Left ventricle myocardium inferior (tissue), 1 donor: ENCODE results near the gene KANSL1. TPM values are rescaled to one million over a fixed set of nuclear protein-coding genes. Genes with fewer than 3 reads are reported as not detected.
"Not testable (repeated sequence)": the region's sequence is repeated elsewhere in the genome, so short reads cannot be mapped to it uniquely, and the experiment has no call there.

Source experiments
- DNase-seq: peaks from one replicate; pipeline ENCODE4 v3.0.0-alpha.2; 2020
- H3K27ac ChIP-seq: fragments of 200-600 bp; replicated peaks from 2 replicates; pipeline ENCODE4 v1.8.0; 2021
- H3K27me3 ChIP-seq: fragments of 200-600 bp; 2 replicates; pipeline ENCODE4 v1.8.0; 2021; ENCODE audit warnings: low read depth
- H3K36me3 ChIP-seq: fragments of 200-600 bp; 2 replicates; pipeline ENCODE4 v1.8.0; 2021
- H3K4me1 ChIP-seq: fragments of 200-600 bp; 2 replicates; pipeline ENCODE4 v1.8.0; 2021
- H3K4me3 ChIP-seq: fragments of 200-600 bp; 2 replicates; pipeline ENCODE4 v1.8.0; 2021; ENCODE audit warnings: mild to moderate bottlenecking, moderate library complexity
- H3K9me3 ChIP-seq: fragments of 200-600 bp; replicated peaks from 2 replicates; pipeline ENCODE4 v1.8.0; 2021
- intact Hi-C: fragments of 100-400 bp; cut with micrococcal nuclease; formaldehyde crosslinking; loops from one replicate; pipeline ENCODE4 v1.11.0; 2022
- total RNA-seq: library from RNA; stranded (reverse); fragmentation: NEBNext Ultra II Directional; extraction: Animal tissue kit (Norgen Biotek cat#: 25700); gene quantifications from one replicate; pipeline ENCODE4 v1.2.1, GENCODE V29; 2021
- TF ChIP-seq, protein P1 (sequence below): fragments of 200-600 bp; IDR thresholded peaks from 2 replicates; pipeline ENCODE4 v1.8.0; 2021; ENCODE audit warnings: antibody characterized with exemption, mild to moderate bottlenecking, borderline replicate concordance
- donor health status: DM: no; HTN: yes; CAD: no; lungs with severe emphysema.

The KANSL1 gene
- total RNA-seq, 1 donor from 2014 or later = 23.7 TPM

DNA sequence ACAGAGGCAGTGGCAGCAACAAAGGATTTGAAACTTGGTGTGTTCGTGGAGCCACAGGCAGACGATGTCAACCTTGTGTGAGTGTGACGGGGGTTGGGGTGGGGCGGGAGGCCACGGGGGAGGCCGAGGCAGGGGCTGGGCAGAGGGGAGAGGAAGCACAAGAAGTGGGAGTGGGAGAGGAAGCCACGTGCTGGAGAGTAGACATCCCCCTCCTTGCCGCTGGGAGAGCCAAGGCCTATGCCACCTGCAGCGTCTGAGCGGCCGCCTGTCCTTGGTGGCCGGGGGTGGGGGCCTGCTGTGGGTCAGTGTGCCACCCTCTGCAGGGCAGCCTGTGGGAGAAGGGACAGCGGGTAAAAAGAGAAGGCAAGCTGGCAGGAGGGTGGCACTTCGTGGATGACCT, 168.6 kb downstream of the KANSL1 start:
- peaks cover 14% of the 10 kb centered on the region for H3K36me3 ChIP-seq
- intact Hi-C loops = no loop called here
- no peaks in the 10 kb centered on the region for H3K9me3 ChIP-seq
- no peak for DNase-seq
- H3K27me3 ChIP-seq = no peaks in the 10 kb centered on the region
- peaks cover 20% of the 10 kb centered on the region for H3K4me1 ChIP-seq
- H3K27ac ChIP-seq = no peak overlapping the region
- H3K4me3 ChIP-seq = no peak overlapping the region
- TF ChIP-seq, protein P1, sequence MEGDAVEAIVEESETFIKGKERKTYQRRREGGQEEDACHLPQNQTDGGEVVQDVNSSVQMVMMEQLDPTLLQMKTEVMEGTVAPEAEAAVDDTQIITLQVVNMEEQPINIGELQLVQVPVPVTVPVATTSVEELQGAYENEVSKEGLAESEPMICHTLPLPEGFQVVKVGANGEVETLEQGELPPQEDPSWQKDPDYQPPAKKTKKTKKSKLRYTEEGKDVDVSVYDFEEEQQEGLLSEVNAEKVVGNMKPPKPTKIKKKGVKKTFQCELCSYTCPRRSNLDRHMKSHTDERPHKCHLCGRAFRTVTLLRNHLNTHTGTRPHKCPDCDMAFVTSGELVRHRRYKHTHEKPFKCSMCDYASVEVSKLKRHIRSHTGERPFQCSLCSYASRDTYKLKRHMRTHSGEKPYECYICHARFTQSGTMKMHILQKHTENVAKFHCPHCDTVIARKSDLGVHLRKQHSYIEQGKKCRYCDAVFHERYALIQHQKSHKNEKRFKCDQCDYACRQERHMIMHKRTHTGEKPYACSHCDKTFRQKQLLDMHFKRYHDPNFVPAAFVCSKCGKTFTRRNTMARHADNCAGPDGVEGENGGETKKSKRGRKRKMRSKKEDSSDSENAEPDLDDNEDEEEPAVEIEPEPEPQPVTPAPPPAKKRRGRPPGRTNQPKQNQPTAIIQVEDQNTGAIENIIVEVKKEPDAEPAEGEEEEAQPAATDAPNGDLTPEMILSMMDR = no peak

DNA sequence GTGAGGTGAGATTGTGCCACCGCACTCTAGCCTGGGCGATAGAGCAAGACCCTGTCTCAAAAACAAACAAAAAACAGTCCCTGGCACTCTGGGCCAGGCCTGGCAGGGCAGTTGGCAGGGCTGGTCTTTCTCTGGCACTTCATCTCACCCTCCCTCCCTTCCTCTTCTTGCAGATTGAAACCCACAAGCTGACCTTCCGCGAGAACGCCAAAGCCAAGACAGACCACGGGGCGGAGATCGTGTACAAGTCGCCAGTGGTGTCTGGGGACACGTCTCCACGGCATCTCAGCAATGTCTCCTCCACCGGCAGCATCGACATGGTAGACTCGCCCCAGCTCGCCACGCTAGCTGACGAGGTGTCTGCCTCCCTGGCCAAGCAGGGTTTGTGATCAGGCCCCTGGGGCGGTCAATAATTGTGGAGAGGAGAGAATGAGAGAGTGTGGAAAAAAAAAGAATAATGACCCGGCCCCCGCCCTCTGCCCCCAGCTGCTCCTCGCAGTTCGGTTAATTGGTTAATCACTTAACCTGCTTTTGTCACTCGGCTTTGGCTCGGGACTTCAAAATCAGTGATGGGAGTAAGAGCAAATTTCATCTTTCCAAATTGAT, 169.3 kb downstream of the KANSL1 start:
- Histone ChIP-seq H3K4me3 (no peak overlapping the region), H3K9me3 (no peaks in the 10 kb centered on the region), H3K36me3 (peaks cover 14% of the 10 kb centered on the region), H3K4me1 (peaks cover 19% of the 10 kb centered on the region), H3K27ac (no peak overlapping the region), H3K27me3 (no peaks in the 10 kb centered on the region)
- intact Hi-C loops = no loop called here
- TF ChIP-seq, protein P1 = no peak
- no peak for DNase-seq

DNA sequence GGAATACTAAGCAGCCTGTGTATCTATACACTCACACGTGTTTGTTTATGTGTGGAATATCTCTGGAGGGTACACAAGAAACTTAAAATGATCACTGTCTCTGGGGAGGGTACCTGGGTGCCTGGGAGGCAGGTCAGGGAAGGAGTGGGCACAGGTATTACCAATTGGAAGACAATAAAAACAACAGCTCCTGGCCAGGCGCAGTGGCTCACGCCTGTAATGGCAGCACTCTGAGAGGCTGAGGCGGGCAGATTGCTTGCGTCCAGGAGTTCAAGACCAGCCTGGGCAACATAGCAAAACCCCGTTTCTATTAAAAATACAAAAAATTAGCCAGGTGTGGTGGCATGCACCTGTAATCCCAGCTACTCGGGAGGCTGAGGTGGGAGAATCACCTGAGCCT, 169.9 kb downstream of the KANSL1 start:
- intact Hi-C loops = not testable (repeated sequence)
- H3K36me3 ChIP-seq = peaks cover 14% of the 10 kb centered on the region

DNA sequence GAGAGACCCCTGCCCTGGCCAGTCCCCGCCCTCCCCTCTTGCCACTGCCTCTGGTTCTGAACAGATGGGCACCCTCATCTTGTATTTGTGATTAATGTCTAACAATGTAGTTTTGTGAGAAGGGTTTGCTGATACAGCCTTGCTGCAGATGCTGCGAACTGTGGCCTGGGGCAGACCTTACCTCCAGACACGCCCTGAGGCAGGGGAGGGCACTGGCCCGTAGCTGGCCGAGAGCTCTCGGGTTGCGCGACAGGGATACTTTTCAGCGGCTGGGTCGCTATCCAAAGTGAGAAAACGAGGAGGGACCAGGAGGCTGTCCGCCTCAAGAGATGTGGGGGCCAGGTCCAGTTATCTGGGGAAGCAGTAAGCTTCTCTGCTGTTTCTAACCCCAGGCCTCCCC, 172.2 kb downstream of the KANSL1 start:
- DNase-seq = no peak
- no peak overlapping the region for H3K27ac ChIP-seq
- no peaks in the 10 kb centered on the region for H3K4me1 ChIP-seq
- H3K36me3 ChIP-seq = peaks cover 9% of the 10 kb centered on the region
- no peak overlapping the region for H3K4me3 ChIP-seq
- intact Hi-C loops = no loop called here
- H3K9me3 ChIP-seq = no peaks in the 10 kb centered on the region
- TF ChIP-seq, protein P1 = no peak
- no peaks in the 10 kb centered on the region for H3K27me3 ChIP-seq

More for the DNA sequence above, 169.9 kb downstream of the KANSL1 start:
- H3K4me3 ChIP-seq, H3K9me3 ChIP-seq, DNase-seq, H3K27me3 ChIP-seq, H3K27ac ChIP-seq: not testable (repeated sequence)
- peaks cover 14% of the 10 kb centered on the region for H3K4me1 ChIP-seq

DNA sequence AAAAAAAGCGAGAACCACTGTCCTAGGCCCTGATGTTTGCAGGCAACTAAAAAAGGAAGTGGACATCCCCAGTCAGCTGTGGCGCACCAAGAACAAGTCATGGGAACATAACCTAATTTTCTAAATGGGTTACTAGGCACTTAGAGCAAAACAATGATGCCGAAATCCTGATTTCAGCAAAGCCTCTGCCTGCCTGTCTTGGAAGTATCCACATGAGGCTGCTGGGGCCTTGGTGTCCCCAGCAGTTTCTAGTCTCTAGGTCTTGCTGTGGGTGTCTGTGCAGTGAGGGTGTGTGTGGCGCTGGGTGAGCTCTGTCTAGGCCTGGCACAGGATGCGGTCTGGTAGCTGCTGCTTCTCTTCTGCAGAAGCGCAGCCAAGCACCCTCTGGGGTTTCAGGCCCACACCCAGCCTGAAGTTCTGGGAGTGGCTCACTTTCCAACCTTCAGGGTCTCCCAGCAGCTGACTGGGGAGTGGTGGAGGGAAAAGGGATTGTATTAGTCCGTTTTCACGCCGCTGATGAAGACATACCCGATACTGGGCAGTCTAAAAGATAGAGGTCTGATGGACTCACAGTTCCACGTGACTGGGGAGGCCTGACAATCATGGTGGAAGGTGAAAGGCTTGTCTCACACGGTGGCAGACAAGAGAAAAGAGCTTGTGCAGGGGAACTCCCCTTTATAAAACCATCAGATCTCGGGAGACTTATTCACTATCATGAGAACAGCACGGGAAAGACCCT, 173.0 kb downstream of the KANSL1 start:
- intact Hi-C loops = no loop called here
- Histone ChIP-seq H3K4me1 (no peaks in the 10 kb centered on the region), H3K27ac (no peak overlapping the region), H3K36me3 (peaks cover 9% of the 10 kb centered on the region), H3K9me3 (no peaks in the 10 kb centered on the region), H3K27me3 (no peaks in the 10 kb centered on the region), H3K4me3 (no peak overlapping the region)
- DNase-seq = no peak
- TF ChIP-seq, protein P1 = no peak

DNA sequence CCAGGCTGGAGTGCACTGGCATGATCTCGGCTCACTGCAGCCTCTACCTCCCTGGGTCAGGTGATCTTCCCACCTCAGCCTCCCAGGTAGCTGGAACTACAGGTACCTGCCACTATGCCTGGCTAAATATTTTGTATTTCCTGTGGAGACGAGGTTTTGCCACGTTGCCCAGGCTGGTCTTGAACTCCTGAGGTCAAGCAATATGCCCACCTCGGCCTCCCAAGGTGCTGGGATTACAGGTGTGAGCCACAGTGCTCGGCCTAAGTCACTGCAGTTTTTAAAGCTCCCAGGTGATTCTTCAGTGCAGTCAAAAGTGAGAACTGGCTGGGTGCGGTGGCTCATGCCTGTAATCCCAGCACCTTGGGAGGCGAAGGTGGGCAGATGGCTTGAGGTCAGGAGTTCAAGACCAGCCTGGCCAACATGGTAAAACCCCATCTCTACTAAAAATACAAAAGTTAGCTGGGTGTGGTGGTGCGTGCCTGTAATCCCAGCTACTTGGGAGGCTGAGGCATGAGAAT, 173.8 kb downstream of the KANSL1 start:
- H3K36me3 ChIP-seq, H3K27ac ChIP-seq, H3K27me3 ChIP-seq, H3K9me3 ChIP-seq, DNase-seq, H3K4me1 ChIP-seq, intact Hi-C loops, H3K4me3 ChIP-seq: not testable (repeated sequence)
